ENCODE data around the gene DNAH9. TPM values are rescaled to one million over a fixed set of nuclear protein-coding genes. Genes with fewer than 3 reads are reported as not detected.

The DNAH9 gene
- total RNA-seq, 1 experiment from 2014 or later = 0.22 TPM

DNA sequence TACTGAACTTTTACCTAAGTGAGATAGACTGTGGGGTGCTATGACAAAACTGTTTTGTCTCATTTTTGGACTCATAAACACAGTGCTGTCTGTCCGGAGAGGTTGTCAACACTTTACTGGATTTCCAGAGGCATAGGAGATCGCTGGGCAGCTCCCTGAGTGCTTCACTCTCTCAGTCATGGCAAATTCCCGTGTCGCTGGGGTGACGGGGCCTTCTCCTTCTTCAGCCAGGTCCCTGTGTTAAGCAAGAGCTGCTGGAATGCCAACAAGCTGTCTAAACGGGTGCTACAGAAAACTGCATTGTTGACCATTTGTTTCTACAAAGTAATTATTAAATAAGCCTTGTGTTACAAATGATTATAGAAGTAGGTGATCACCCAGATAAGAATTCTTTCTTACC is 141.6 kb downstream of the DNAH9 start:
- H2BK15ac ChIP-seq (ENCODE audit: low read depth, low read length) = no peak overlapping the region
- no peaks in the 10 kb centered on the region for H3K23me2 ChIP-seq (ENCODE audit: insufficient read length, low read depth, low read length, poor library complexity, severe bottlenecking)
- H3K14ac ChIP-seq (ENCODE audit: insufficient read depth, low read length) = no peak overlapping the region
- WGBS (ENCODE audit: extremely low coverage, insufficient read length, low lambda C conversion rate) = no CpG with 5 or more reads among the region's 6 CpGs
- H2AFZ ChIP-seq (ENCODE audit: low read length) = no peak overlapping the region
- no peak for DNase-seq
- H3K27ac Mint-ChIP-seq = no peak overlapping the region
- peaks cover 2 to 3% of the 10 kb centered on the region in 2 experiments; a peak in 1 of 4 replicates for H3K4me1 Mint-ChIP-seq
- no peaks in the 10 kb centered on the region; a peak in 1 of 5 replicates for H3K9me3 Mint-ChIP-seq
- H3K36me3 Mint-ChIP-seq (ENCODE audit: insufficient read depth in 1 of 3, low read depth in 3 of 3) = no peaks in the 10 kb centered on the region
- no peak overlapping the region for H3K27ac ChIP-seq (ENCODE audit: insufficient read length, low read depth, low read length)
- H3K79me1 ChIP-seq (ENCODE audit: insufficient read depth, low read depth, low read length, poor library complexity, severe bottlenecking) = no peaks in the 10 kb centered on the region
- H3K4me3 Mint-ChIP-seq = no peak overlapping the region
- H2BK20ac ChIP-seq (ENCODE audit: low read depth, low read length, poor library complexity, severe bottlenecking) = no peak overlapping the region
- no peaks in the 10 kb centered on the region for H3K9me3 ChIP-seq (ENCODE audit: control insufficient read depth, low read depth, low read length)
- H3K4me1 ChIP-seq (ENCODE audit: insufficient read depth, low read length) = no peaks in the 10 kb centered on the region
- H3K4me2 ChIP-seq (ENCODE audit: insufficient read depth, insufficient read length, low read length) = no peak overlapping the region
- no peak overlapping the region for H3T11ph ChIP-seq (ENCODE audit: low read length)
- no peaks in the 10 kb centered on the region for H3K27me3 ChIP-seq (ENCODE audit: insufficient read depth, low read length)
- H3K56ac ChIP-seq (ENCODE audit: insufficient read length, low read depth, low read length) = no peak overlapping the region
- no peaks in the 10 kb centered on the region for H4K20me1 ChIP-seq (ENCODE audit: control insufficient read depth, insufficient read depth, insufficient read length)
- no peaks in the 10 kb centered on the region for H3K79me2 ChIP-seq (ENCODE audit: insufficient read depth, low read length)
- no peaks in the 10 kb centered on the region for H3K27me3 Mint-ChIP-seq (ENCODE audit: low read depth)
- no peak overlapping the region for H2BK12ac ChIP-seq (ENCODE audit: insufficient read length, low read depth, low read length)
- no peak overlapping the region for H4K5ac ChIP-seq (ENCODE audit: insufficient read length, low read depth, low read length)
- no peak overlapping the region for H3K9ac ChIP-seq (ENCODE audit: extremely low read depth, insufficient read length, low read length)
- H3K18ac ChIP-seq (ENCODE audit: insufficient read length, low read depth, low read length) = no peak overlapping the region
- no peak overlapping the region for H4K91ac ChIP-seq (ENCODE audit: insufficient read length, low read depth, low read length)
- no peak overlapping the region for H3K4ac ChIP-seq (ENCODE audit: low read depth, low read length)
- no peak overlapping the region for H2BK5ac ChIP-seq (ENCODE audit: insufficient read length, low read length)
- no peak overlapping the region for H4K8ac ChIP-seq (replicated peaks; ENCODE audit: insufficient read length, low read depth, low read length)
- H3K23ac ChIP-seq (ENCODE audit: insufficient read length, low read depth, low read length) = no peak overlapping the region
- no peak overlapping the region for H2AK5ac ChIP-seq (ENCODE audit: insufficient read length, low read length)
- TF ChIP-seq, protein P1, sequence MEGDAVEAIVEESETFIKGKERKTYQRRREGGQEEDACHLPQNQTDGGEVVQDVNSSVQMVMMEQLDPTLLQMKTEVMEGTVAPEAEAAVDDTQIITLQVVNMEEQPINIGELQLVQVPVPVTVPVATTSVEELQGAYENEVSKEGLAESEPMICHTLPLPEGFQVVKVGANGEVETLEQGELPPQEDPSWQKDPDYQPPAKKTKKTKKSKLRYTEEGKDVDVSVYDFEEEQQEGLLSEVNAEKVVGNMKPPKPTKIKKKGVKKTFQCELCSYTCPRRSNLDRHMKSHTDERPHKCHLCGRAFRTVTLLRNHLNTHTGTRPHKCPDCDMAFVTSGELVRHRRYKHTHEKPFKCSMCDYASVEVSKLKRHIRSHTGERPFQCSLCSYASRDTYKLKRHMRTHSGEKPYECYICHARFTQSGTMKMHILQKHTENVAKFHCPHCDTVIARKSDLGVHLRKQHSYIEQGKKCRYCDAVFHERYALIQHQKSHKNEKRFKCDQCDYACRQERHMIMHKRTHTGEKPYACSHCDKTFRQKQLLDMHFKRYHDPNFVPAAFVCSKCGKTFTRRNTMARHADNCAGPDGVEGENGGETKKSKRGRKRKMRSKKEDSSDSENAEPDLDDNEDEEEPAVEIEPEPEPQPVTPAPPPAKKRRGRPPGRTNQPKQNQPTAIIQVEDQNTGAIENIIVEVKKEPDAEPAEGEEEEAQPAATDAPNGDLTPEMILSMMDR (conservative IDR thresholded peaks at IDR 0.05) = no peak
- H2BK120ac ChIP-seq (ENCODE audit: low read depth, low read length, poor library complexity, severe bottlenecking) = no peak overlapping the region
